Hepatocyte (in vitro differentiated cells): ENCODE results near the gene ITGB1BP1. TPM values are rescaled to one million over a fixed set of nuclear protein-coding genes. Genes with fewer than 3 reads are reported as not detected.

ENCODE experiments used
- DNase-seq: peaks from one replicate; pipeline ENCODE4 v3.0.0-alpha.2; 2016; ENCODE audit warnings: low spot score
- H2AFZ ChIP-seq: fragments of 200-600 bp; sonication (generic); 2 replicates; pipeline ENCODE4 v1.6.0; 2016; ENCODE audit warnings: antibody characterized with exemption, mild to moderate bottlenecking
- H3K27ac ChIP-seq: fragments of 200-600 bp; sonication (generic); 2 replicates; pipeline ENCODE4 v1.5.1; 2016; ENCODE audit warnings: mild to moderate bottlenecking
- H3K27me3 ChIP-seq: fragments of 200-600 bp; sonication (generic); 2 replicates; pipeline ENCODE4 v1.6.1; 2016
- H3K36me3 ChIP-seq: fragments of 200-600 bp; sonication (generic); replicated peaks from 2 replicates; pipeline ENCODE4 v1.5.1; 2016; ENCODE audit warnings: low read depth; ENCODE audit not compliant: insufficient read depth
- H3K4me1 ChIP-seq: fragments of 200-600 bp; sonication (generic); 2 replicates; pipeline ENCODE4 v1.5.1; 2016; ENCODE audit warnings: mild to moderate bottlenecking, moderate library complexity; ENCODE audit not compliant: insufficient read depth
- H3K4me2 ChIP-seq: fragments of 200-600 bp; sonication (generic); 2 replicates; pipeline ENCODE4 v1.6.0; 2016
- H3K4me3 ChIP-seq: fragments of 200-600 bp; sonication (generic); 2 replicates; pipeline ENCODE4 v1.5.1; 2016; ENCODE audit warnings: mild to moderate bottlenecking
- H3K79me2 ChIP-seq: fragments of 200-600 bp; sonication (generic); 2 replicates; pipeline ENCODE4 v1.6.0; 2017; ENCODE audit warnings: mild to moderate bottlenecking
- H3K9me2 ChIP-seq: fragments of 200-600 bp; sonication (generic); replicated peaks from 2 replicates; pipeline ENCODE4 v1.6.0; 2017; ENCODE audit warnings: mild to moderate bottlenecking; ENCODE audit not compliant: insufficient read depth
- H3K9me3 ChIP-seq: fragments of 200-600 bp; sonication (generic); 2 replicates; pipeline ENCODE4 v1.5.1; 2016; ENCODE audit warnings: low read depth, mild to moderate bottlenecking
- H4K20me1 ChIP-seq: fragments of 200-600 bp; sonication (generic); 2 replicates; pipeline ENCODE4 v1.6.0; 2016; ENCODE audit warnings: mild to moderate bottlenecking; ENCODE audit not compliant: insufficient read depth, poor library complexity, severe bottlenecking
- EZH2 ChIP-seq: fragments of 200-600 bp; sonication (generic); IDR thresholded peaks from 2 replicates; pipeline ENCODE4 v1.6.1; 2016; ENCODE audit warnings: antibody characterized with exemption, mild to moderate bottlenecking, borderline replicate concordance
- EZH2phosphoT487 ChIP-seq: fragments of 200-600 bp; sonication (generic); IDR thresholded peaks from one replicate; pipeline ENCODE4 v1.6.1; 2018; ENCODE audit warnings: antibody characterized with exemption, mild to moderate bottlenecking, low read depth, moderate library complexity; ENCODE audit not compliant: unreplicated experiment, severe bottlenecking
- WGBS: methylation state at CpG from one replicate; pipeline ENCODE4 v1.1.6; 2016; ENCODE audit warnings: low lambda C conversion rate; ENCODE audit errors: missing lambda C conversion rate; 5-methylcytosine and 5-hydroxymethylcytosine counted together
- polyA plus RNA-seq: library from polyadenylated mRNA; unstranded; fragments of >200 nt; fragmentation: Nextera tagmentation; extraction: Ambion mirVana; gene quantifications from 2 replicates; pipeline ENCODE4 v1.2.1, GENCODE V29; 2016
- total RNA-seq: library from RNA; depleted of rRNA; stranded (reverse); fragments of >200 nt; gene quantifications from 2 replicates; pipeline ENCODE4 v1.2.3, GENCODE V29; 2014
- TF ChIP-seq, protein P1 (sequence below): fragments of 200-600 bp; sonication (generic); IDR thresholded peaks from 2 replicates; pipeline ENCODE4 v1.5.1; 2016; ENCODE audit warnings: antibody characterized with exemption, mild to moderate bottlenecking; ENCODE audit not compliant: poor library complexity

Gene ITGB1BP1
- total and polyA plus RNA-seq, 2 experiments from 2014 or later = 17.4 to 51.8 TPM

DNA sequence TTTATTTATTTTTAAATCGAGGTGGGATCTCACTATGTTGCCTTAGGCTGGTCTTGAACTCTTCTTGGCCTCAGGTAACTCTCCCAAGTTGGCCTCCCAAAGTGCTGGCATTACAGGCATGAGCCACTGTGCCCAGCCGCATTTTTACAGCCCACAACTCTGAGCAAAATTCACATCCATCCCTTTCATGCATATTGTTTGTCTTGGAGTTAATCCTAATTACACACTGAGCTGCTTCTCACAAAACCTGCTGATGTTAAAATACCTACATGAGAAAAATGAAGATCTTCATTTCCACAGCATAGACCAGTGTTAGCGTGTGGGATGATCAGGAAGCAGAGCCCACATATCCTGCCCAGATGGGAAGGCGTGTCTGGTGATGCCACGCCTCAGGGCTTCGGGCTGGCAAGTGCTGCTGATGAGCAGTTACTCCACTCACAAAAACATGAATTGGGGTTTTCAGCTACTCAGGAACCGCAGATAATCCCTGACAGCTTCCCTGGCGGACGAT lies 14.6 kb downstream of the ITGB1BP1 start:
- no peaks in the 10 kb centered on the region for H3K4me1 ChIP-seq
- H3K4me3 ChIP-seq = no peak overlapping the region
- H3K9me2 ChIP-seq = no peaks in the 10 kb centered on the region
- H4K20me1 ChIP-seq = no peaks in the 10 kb centered on the region
- H2AFZ ChIP-seq = no peak overlapping the region
- WGBS = 91% methylated on average over 9 of the region's 9 CpGs
- no peaks in the 10 kb centered on the region for H3K79me2 ChIP-seq
- H3K9me3 ChIP-seq = no peaks in the 10 kb centered on the region
- H3K4me2 ChIP-seq = no peak overlapping the region
- no peak for DNase-seq
- no peaks in the 10 kb centered on the region for H3K27me3 ChIP-seq
- no peak overlapping the region for H3K27ac ChIP-seq
- TF ChIP-seq EZH2 (no peak), EZH2phosphoT487 (no peak)
- TF ChIP-seq, protein P1, sequence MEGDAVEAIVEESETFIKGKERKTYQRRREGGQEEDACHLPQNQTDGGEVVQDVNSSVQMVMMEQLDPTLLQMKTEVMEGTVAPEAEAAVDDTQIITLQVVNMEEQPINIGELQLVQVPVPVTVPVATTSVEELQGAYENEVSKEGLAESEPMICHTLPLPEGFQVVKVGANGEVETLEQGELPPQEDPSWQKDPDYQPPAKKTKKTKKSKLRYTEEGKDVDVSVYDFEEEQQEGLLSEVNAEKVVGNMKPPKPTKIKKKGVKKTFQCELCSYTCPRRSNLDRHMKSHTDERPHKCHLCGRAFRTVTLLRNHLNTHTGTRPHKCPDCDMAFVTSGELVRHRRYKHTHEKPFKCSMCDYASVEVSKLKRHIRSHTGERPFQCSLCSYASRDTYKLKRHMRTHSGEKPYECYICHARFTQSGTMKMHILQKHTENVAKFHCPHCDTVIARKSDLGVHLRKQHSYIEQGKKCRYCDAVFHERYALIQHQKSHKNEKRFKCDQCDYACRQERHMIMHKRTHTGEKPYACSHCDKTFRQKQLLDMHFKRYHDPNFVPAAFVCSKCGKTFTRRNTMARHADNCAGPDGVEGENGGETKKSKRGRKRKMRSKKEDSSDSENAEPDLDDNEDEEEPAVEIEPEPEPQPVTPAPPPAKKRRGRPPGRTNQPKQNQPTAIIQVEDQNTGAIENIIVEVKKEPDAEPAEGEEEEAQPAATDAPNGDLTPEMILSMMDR = no peak
- no peaks in the 10 kb centered on the region for H3K36me3 ChIP-seq

DNA sequence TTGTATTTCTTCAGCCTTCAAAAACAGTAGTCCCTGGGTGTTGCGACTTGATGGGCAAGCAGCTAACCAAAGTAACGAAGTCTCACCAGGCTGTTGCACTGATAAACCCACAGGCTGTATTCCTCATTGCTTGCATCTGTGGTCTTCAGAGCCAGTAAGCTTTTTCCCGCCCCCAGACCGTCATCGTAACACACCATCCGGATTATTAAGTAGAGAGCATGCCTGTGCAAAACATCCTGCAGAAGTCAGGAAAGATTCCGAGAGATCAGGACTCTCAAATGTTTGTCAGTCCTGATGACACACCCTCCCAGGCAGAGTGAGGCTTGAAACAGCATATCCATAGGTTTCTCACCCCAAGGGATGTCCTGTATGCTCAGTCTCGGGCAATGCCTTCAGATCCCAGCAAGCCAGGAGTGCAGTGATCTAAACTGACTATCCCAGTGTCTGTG lies 15.9 kb downstream of the ITGB1BP1 start:
- Histone ChIP-seq H3K36me3 (no peaks in the 10 kb centered on the region), H3K4me2 (no peak overlapping the region), H3K4me3 (no peak overlapping the region), H2AFZ (no peak overlapping the region), H3K27ac (no peak overlapping the region), H3K9me3 (no peaks in the 10 kb centered on the region), H4K20me1 (no peaks in the 10 kb centered on the region), H3K9me2 (no peaks in the 10 kb centered on the region), H3K79me2 (no peaks in the 10 kb centered on the region), H3K4me1 (no peaks in the 10 kb centered on the region), H3K27me3 (no peaks in the 10 kb centered on the region)
- 76% methylated on average over 8 of the region's 8 CpGs for WGBS
- TF ChIP-seq EZH2 (no peak), EZH2phosphoT487 (no peak)
- TF ChIP-seq, protein P1 = no peak
- DNase-seq = no peak

DNA sequence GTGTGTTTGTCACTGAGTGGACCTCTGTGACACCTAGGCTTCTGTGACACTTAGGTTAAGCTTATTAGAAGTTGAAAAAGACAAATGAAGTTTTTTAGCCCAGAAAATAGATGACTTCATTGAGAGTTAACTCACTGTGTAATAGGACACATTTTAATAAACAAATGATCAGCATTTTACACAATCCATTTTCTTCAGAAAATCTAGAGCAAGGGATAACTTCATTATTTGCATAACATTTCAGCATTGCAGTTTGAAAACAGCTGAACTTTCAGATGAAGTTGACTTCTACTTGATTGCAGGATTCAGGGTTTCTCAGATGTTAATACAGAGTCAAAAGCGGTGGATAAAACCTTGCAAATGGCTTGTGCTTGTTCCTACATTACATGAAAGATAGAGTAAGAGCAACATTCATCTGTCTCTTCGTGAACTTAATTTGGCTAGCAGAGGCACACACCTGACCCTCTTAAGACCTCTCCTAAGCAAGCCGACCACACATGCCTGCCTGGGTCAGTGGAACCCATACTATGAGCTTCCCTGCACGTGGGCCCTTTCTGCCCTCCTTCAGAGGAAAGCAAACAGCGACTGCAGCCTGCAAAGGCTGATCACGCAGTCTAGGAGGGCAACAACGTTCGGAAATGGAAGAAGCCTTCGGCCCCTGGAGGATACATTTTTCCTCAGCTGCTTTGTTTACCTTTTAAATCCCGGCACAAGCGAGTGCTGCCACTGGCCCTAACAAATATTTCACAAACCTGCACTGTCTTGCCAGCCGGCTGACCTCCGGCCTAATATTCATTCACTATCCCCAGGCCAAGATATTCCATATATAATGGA lies 16.6 kb downstream of the ITGB1BP1 start:
- H3K4me1 ChIP-seq = no peaks in the 10 kb centered on the region
- no peaks in the 10 kb centered on the region for H3K27me3 ChIP-seq
- H3K9me3 ChIP-seq = no peaks in the 10 kb centered on the region
- no peak overlapping the region for H3K4me2 ChIP-seq
- no peaks in the 10 kb centered on the region for H3K79me2 ChIP-seq
- no peak overlapping the region for H3K27ac ChIP-seq
- H3K36me3 ChIP-seq = no peaks in the 10 kb centered on the region
- H2AFZ ChIP-seq = no peak overlapping the region
- TF ChIP-seq, protein P1 = no peak
- TF ChIP-seq EZH2 (no peak), EZH2phosphoT487 (no peak)
- WGBS = 71% methylated on average over 13 of the region's 13 CpGs
- no peaks in the 10 kb centered on the region for H3K9me2 ChIP-seq
- H4K20me1 ChIP-seq = no peaks in the 10 kb centered on the region
- DNase-seq = no peak
- H3K4me3 ChIP-seq = no peak overlapping the region
